Measurements from ENCODE around the gene KRTAP5-2.

DNA sequence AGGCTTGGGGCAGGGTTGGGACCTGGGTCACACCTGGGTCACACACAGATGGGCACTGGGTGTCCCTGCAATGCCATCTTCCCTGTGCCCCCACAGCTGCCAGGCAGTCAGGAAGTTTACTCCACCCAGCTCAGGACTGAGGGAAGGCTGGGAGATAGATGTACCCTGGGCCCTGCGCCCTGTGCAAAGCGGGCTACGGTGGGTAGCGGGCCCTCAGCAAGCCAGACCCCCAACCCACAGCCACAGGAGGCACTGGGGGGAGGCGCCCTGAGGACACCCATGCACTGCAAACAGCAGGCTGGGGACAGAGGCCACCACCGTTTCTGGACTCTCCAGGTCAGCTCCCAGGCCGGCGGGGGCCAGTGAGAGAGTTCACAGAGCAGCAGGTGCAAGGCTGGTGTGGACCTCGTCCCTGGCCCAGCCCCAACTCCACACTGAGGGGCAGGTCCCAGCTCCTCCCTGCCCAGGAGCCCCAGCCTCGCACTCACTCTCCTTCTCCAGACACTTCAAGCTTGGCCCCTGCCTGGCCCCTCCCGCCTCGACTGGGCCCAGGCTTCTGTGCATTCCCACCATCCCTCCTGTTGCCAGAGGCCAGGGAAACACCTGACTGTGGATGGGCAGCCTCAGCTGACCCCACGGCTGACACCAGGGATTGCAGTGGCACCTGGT is 30.9 kb downstream of the KRTAP5-2 start:
- no peak for TF ChIP-seq POLR2A (IDR thresholded peaks at IDR 0.05)
- TF ChIP-seq, protein P1, sequence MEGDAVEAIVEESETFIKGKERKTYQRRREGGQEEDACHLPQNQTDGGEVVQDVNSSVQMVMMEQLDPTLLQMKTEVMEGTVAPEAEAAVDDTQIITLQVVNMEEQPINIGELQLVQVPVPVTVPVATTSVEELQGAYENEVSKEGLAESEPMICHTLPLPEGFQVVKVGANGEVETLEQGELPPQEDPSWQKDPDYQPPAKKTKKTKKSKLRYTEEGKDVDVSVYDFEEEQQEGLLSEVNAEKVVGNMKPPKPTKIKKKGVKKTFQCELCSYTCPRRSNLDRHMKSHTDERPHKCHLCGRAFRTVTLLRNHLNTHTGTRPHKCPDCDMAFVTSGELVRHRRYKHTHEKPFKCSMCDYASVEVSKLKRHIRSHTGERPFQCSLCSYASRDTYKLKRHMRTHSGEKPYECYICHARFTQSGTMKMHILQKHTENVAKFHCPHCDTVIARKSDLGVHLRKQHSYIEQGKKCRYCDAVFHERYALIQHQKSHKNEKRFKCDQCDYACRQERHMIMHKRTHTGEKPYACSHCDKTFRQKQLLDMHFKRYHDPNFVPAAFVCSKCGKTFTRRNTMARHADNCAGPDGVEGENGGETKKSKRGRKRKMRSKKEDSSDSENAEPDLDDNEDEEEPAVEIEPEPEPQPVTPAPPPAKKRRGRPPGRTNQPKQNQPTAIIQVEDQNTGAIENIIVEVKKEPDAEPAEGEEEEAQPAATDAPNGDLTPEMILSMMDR (IDR thresholded peaks at IDR 0.05), result no peak
